ENCODE data around the gene LMBR1. TPM values are rescaled to one million over a fixed set of nuclear protein-coding genes. Genes with fewer than 3 reads are reported as not detected.
"Not testable (repeated sequence)": the region's sequence is repeated elsewhere in the genome, so short reads cannot be mapped to it uniquely, and the experiment has no call there.

The LMBR1 gene
- total RNA-seq, 4 donors from 2014 or later, result 39.9 to 63.0 (median 59.0) TPM

DNA sequence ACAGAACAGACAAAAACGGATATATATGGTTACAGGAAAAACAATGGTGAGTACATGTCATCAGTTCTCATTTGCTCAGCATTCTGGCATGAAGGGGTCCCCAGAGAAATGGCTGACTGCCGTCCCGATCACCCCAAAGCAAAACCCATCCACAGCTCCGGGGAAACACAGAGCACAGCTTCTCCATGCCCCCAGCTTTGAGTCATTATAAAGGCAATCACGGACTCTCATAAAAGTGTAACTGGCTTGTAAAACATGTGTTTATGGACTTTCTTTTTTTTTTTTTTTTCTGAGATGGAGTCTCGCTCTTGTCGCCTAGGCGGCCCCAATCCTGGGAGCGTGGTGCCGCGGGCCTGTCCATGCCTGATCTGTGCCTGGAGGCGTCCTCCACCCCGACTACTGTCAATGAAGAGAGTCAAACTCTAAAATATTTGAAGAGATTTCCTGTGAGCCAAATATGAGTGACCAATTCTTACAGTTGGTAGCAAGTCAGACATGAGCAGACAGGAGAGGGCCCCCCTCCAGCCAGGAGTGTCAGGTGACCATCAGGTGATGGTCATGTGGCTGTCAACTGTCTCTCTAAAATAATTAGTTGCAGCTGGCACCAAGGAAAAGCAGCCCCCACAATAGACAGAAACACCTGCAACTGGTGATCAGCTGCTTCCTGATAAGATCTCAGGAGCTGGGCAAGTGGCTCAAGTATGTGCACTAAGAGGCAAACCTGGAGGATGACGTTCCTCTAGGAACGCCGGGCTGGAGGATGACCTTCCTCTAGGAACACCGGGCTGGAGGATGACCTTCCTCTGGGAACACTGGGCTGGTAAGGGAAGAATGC lies 34.8 kb upstream of the LMBR1 start:
- no peak for TF ChIP-seq POLR2AphosphoS5 (IDR thresholded peaks at IDR 0.05)
- TF ChIP-seq POLR2A (IDR thresholded peaks at IDR 0.05), result no peak
- TF ChIP-seq, protein P1, sequence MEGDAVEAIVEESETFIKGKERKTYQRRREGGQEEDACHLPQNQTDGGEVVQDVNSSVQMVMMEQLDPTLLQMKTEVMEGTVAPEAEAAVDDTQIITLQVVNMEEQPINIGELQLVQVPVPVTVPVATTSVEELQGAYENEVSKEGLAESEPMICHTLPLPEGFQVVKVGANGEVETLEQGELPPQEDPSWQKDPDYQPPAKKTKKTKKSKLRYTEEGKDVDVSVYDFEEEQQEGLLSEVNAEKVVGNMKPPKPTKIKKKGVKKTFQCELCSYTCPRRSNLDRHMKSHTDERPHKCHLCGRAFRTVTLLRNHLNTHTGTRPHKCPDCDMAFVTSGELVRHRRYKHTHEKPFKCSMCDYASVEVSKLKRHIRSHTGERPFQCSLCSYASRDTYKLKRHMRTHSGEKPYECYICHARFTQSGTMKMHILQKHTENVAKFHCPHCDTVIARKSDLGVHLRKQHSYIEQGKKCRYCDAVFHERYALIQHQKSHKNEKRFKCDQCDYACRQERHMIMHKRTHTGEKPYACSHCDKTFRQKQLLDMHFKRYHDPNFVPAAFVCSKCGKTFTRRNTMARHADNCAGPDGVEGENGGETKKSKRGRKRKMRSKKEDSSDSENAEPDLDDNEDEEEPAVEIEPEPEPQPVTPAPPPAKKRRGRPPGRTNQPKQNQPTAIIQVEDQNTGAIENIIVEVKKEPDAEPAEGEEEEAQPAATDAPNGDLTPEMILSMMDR (IDR thresholded peaks at IDR 0.05), result no peak
- peak; percentile 28 for ATAC-seq
- Histone ChIP-seq H3K27ac (no peak overlapping the region), H3K9me3 (no peaks in the 10 kb centered on the region), H3K36me3 (no peaks in the 10 kb centered on the region), H3K27me3 (peaks cover 18% of the 10 kb centered on the region), H3K4me1 (no peaks in the 10 kb centered on the region), H3K4me3 (no peak overlapping the region)
- 71 to 72% methylated on average over 8 to 17 of the region's 17 CpGs for WGBS, 2 donors (ENCODE audit: low coverage in 1 of 2)

DNA sequence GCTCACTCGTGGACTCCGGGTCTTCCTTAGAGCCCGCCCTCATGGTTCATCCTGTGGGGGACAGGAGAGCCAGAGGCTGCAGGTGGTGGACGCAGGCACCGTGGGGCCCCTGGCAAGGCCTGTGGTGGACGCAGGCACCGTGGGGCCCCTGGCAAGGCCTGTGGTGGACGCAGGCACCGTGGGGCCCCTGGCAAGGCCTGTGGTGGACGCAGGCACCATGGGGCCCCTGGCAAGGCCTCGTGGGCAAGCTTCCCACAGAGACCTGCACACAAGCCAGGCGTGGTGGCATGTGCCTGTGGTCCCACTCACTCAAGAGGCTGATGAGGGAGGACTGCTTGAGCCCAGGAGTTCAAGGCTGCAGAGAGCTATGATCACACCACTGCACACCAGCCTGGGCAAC lies 32.8 kb upstream of the LMBR1 start:
- H3K36me3 ChIP-seq, H3K4me3 ChIP-seq, H3K27ac ChIP-seq, ATAC-seq, H3K4me1 ChIP-seq, H3K9me3 ChIP-seq: not testable (repeated sequence)
- 95% methylated on average over 4 of the region's 12 CpGs; no CpG with 5 or more reads in 1 of the 2 donors for WGBS, 2 donors (ENCODE audit: low coverage in 1 of 2)
- peaks cover 30% of the 10 kb centered on the region for H3K27me3 ChIP-seq

DNA sequence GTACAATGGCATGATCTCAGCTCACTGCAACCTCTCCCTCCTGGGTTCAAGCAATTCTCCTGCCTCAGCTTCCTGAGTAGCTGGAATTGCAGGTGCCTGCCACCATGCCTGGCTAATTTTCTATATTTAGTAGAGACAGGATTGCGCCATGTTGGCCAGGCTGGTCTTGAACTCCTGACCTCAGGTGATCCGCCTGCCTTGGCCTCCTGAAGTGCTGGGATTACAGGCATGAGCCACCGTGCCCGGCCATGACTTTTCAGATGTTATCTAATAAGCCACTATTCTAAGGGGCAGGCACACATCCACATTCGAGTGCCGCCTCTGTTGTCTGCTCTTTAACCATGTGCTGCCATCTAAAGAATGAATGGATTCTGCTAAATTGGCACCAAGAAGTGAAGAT lies 29.3 kb upstream of the LMBR1 start:
- peaks cover 45% of the 10 kb centered on the region for H3K27me3 ChIP-seq
- H3K9me3 ChIP-seq, ATAC-seq, H3K4me1 ChIP-seq, H3K36me3 ChIP-seq, H3K27ac ChIP-seq, H3K4me3 ChIP-seq: not testable (repeated sequence)
- WGBS, 2 donors (ENCODE audit: low coverage in 1 of 2), result 82 to 87% methylated on average over 3 to 5 of the region's 6 CpGs

DNA sequence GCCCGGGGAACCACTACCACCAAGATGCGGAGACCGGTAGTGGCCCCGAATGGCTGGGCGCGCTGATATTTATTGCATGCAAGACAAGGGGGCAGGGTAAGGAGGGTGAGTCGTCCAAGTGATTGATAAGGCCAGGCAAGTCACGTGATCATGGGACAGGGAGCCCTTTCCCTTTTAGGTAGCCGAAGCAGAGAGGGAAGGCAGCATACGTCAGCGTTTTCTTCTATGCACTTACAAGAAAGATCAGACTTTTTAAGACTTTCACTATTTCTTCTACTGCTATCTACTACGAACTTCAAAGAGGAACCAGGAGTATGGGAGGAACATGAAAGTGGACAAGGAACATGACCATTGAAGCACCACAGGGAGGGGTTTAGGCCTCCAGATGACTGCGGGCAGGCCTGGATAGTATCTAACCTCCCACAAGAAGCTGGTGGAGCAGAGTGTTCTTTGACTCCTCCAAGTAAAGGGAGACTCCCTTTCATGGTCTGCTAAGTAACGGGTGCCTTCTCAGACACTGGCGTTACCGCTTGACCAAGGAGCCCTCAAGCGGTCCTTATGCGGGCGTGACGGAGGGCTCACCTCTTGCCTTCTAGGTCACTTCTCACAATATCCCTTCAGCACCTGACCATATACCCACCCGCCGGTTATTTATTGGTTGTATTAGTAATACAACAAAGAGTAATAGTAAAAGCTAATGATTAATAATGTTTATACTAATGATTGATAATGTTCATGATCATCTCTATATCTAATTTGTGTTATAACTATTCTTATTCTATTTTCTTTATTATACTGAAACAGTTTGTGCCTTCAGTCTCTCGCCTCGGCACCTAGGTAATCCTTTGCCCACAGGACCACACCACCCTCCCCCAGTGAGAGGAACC lies 27.7 kb upstream of the LMBR1 start:
- H3K27me3 ChIP-seq, result peaks cover 52% of the 10 kb centered on the region
- WGBS, 2 donors (ENCODE audit: low coverage in 1 of 2), result 68 to 79% methylated on average over 10 to 24 of the region's 24 CpGs
- H3K9me3 ChIP-seq, H3K27ac ChIP-seq, ATAC-seq, H3K36me3 ChIP-seq, H3K4me1 ChIP-seq, H3K4me3 ChIP-seq: not testable (repeated sequence)

DNA sequence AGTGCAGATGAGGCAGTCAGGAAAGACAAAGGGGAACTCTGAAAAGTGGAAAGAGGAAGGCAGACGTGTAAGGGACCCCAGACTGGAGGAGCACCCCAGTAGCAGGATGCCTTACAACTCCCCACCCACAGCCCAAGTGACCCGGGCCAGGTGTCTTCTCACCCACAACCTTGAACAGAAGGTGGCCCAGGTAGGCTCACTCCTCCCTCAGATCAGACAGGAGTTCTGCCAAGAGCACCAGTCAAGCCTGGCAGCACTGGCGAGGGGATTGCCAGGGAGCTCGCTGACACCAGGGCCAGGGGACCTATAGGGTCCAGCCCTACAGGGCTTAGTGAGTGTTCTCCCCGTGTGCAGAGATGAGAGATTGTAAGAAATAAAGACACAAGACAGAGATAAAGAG lies 27.1 kb upstream of the LMBR1 start:
- WGBS, 2 donors (ENCODE audit: low coverage in 1 of 2), result 25 to 46% methylated on average over 2 to 3 of the region's 5 CpGs
- peaks cover 59% of the 10 kb centered on the region for H3K27me3 ChIP-seq
- ATAC-seq, result no peak
- H3K4me3 ChIP-seq, result no peak overlapping the region
- H3K9me3 ChIP-seq, result peaks cover 0 to 5% (median 0%) of the 10 kb centered on the region in 3 donors
- H3K27ac ChIP-seq, result no peak overlapping the region
- H3K4me1 ChIP-seq, result no peaks in the 10 kb centered on the region
- TF ChIP-seq POLR2A (IDR thresholded peaks at IDR 0.05) (no peak), POLR2AphosphoS5 (IDR thresholded peaks at IDR 0.05) (no peak), EP300 (IDR thresholded peaks at IDR 0.05) (no peak)
- TF ChIP-seq, protein P1 (IDR thresholded peaks at IDR 0.05), result no peak
- H3K36me3 ChIP-seq, result no peaks in the 10 kb centered on the region

DNA sequence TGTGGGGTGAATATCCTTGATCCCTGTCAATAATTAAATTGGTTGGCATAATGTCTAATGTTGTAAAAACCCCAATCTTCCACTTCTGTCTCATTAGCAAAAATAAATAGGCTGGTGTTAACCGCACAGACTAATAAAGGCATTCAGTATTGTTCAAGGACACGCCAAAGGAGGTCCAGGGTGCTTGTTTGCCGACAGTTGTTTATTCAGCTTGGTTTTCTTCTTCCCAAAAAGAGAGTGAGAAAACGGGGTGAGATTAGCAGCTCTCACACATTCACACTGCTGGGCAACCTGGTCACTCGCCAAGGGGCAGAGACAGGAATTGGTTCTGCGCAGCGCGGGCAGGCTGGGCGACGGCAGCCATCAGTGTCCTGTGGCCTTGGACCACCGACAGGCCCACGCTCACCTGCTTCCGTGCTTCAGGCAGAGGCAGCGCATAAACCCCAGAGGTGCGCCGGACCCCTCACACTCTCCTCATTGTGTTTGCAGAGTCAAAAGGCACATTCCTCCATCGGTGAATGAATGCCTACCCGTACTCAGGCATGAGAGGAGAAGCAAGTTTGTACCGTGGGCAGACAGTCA lies 26.2 kb upstream of the LMBR1 start:
- ATAC-seq, result no peak
- WGBS, 2 donors (ENCODE audit: low coverage in 1 of 2), result 62 to 75% methylated on average over 5 to 7 of the region's 19 CpGs
- Histone ChIP-seq H3K36me3 (no peaks in the 10 kb centered on the region), H3K4me3 (no peak overlapping the region), H3K27ac (no peak overlapping the region), H3K27me3 (peaks cover 62% of the 10 kb centered on the region), H3K4me1 (no peaks in the 10 kb centered on the region), H3K9me3 (peaks cover 0 to 8% (median 0%) of the 10 kb centered on the region in 3 donors)
- TF ChIP-seq POLR2AphosphoS5 (IDR thresholded peaks at IDR 0.05) (no peak), EP300 (IDR thresholded peaks at IDR 0.05) (no peak), POLR2A (IDR thresholded peaks at IDR 0.05) (no peak)
- TF ChIP-seq, protein P1 (IDR thresholded peaks at IDR 0.05), result no peak

All from gastroesophageal sphincter (tissue), 4 donors.